AG08395 (cell line): ENCODE results near the gene SQSTM1.
A peak's percentile ranks its signal among the peaks of the same experiment; 100 is the strongest.
"Not testable (repeated sequence)": the region's sequence is repeated elsewhere in the genome, so short reads cannot be mapped to it uniquely, and the experiment has no call there.

Source experiments
- DNase-seq: peaks from one replicate; pipeline ENCODE4 v3.0.0; 2012; ENCODE audit warnings: mixed read lengths, low spot score

The SQSTM1 gene

GRCh38 chr5:179827680-179828079 is 7.0 kb downstream of the SQSTM1 start:
- peak; percentile 40 for DNase-seq

- DNase-seq: no peak
Observed at GRCh38 chr5:179828756-179829421, 8.2 kb downstream of the SQSTM1 start.

- no peak for DNase-seq
Observed at GRCh38 chr5:179829732-179830435, 9.2 kb downstream of the SQSTM1 start.

GRCh38 chr5:179830818-179831468 is 10.2 kb downstream of the SQSTM1 start:
- no peak for DNase-seq

GRCh38 chr5:179832039-179832745 is 11.5 kb downstream of the SQSTM1 start:
- no peak for DNase-seq

- DNase-seq: no peak
Observed at GRCh38 chr5:179833056-179833708, 12.5 kb downstream of the SQSTM1 start.

- no peak for DNase-seq
Observed at GRCh38 chr5:179833709-179834070, 13.0 kb downstream of the SQSTM1 start.

- no peak for DNase-seq
Observed at GRCh38 chr5:179834120-179834519, 13.4 kb downstream of the SQSTM1 start.

- DNase-seq: not testable (repeated sequence)
Observed at GRCh38 chr5:179834871-179835270, 14.2 kb downstream of the SQSTM1 start.

- DNase-seq: no peak
Observed at GRCh38 chr5:179836225-179837019, 15.7 kb downstream of the SQSTM1 start.

- DNase-seq: no peak
Observed at GRCh38 chr5:179837076-179838011, 16.6 kb downstream of the SQSTM1 start.

- no peak for DNase-seq
Observed at GRCh38 chr5:179839328-179840256, 18.9 kb downstream of the SQSTM1 start.

GRCh38 chr5:179840321-179840720 is 19.6 kb downstream of the SQSTM1 start:
- no peak for DNase-seq

GRCh38 chr5:179840766-179841165 is 20.1 kb downstream of the SQSTM1 start:
- DNase-seq: no peak

GRCh38 chr5:179841621-179842020 is 20.9 kb downstream of the SQSTM1 start:
- DNase-seq: no peak

- no peak for DNase-seq
Observed at GRCh38 chr5:179852993-179853547, 32.4 kb downstream of the SQSTM1 start.

- DNase-seq: no peak
Observed at GRCh38 chr5:179854356-179854755, 33.7 kb downstream of the SQSTM1 start.

GRCh38 chr5:179858241-179858585 is 37.5 kb downstream of the SQSTM1 start:
- DNase-seq: peak; percentile 34
